Uterus (tissue), 2 donors: Measurements from ENCODE around the gene KREMEN2.

Experiments used
- CTCF ChIP-seq, 4 experiments: fragments of 200-600 bp in 2 of 4; fragments of 450-650 bp in 2 of 4; sonication (generic) in 2 of 4; IDR thresholded peaks; one replicate each; pipeline ENCODE4 v1.5.1; 2016 to 2019; ENCODE audit warnings: antibody characterized with exemption in 4 of 4, mild to moderate bottlenecking in 2 of 4, moderate library complexity in 1 of 4
- POLR2A ChIP-seq, 2 donors: fragments of 450-650 bp; IDR thresholded peaks; one replicate each; pipeline ENCODE4 v1.6.1; 2016; ENCODE audit warnings: antibody characterized with exemption in 2 of 2, mild to moderate bottlenecking in 1 of 2, moderate library complexity in 1 of 2

- no peak for TF ChIP-seq CTCF (IDR thresholded peaks at IDR 0.05)
- no peak for TF ChIP-seq POLR2A (IDR thresholded peaks at IDR 0.05)
These were observed at the start of gene KREMEN2 for GRCh38 chr16:2963723-2964474.
